Activated naive CD4-positive, alpha-beta T cell treated with anti-CD3 and anti-CD28 coated beads for 36 hours (primary cell): ENCODE data around the gene VWA5B1. TPM values are rescaled to one million over a fixed set of nuclear protein-coding genes. Genes with fewer than 3 reads are reported as not detected.
"Not testable (repeated sequence)": the region's sequence is repeated elsewhere in the genome, so short reads cannot be mapped to it uniquely, and the experiment has no call there.

Experiments
- CTCF ChIA-PET: fragments of 350-600 bp; sonication (Branson Sonifier 250); formaldehyde crosslinking; loops from one replicate; lab custom pipeline; 2021; ENCODE audit warnings: antibody characterized with exemption; lab: Charles Lee
- DNase-seq: peaks from one replicate; pipeline ENCODE4 v3.0.0-alpha.2; 2020
- H3K27ac Mint-ChIP-seq: one replicate; pipeline ENCODE4 v1.8.0; 2021; ENCODE audit warnings: mild to moderate bottlenecking, mixed read lengths
- H3K27me3 Mint-ChIP-seq: one replicate; pipeline ENCODE4 v1.8.0; 2021; ENCODE audit warnings: low read depth, mixed read lengths
- H3K36me3 Mint-ChIP-seq: one replicate; pipeline ENCODE4 v1.8.0; 2021; ENCODE audit warnings: low read depth, mixed read lengths
- H3K4me1 Mint-ChIP-seq: one replicate; pipeline ENCODE4 v1.8.0; 2021; ENCODE audit warnings: low read depth, mixed read lengths
- H3K4me3 Mint-ChIP-seq: one replicate; pipeline ENCODE4 v1.8.0; 2021; ENCODE audit warnings: mild to moderate bottlenecking, moderate library complexity, mixed read lengths
- H3K9me3 Mint-ChIP-seq: one replicate; pipeline ENCODE4 v1.8.0; 2021; ENCODE audit warnings: mixed read lengths
- intact Hi-C: fragments of 100-400 bp; cut with micrococcal nuclease; formaldehyde crosslinking; loops from one replicate; pipeline ENCODE4 v1.15.1; 2023
- total RNA-seq, 2 experiments: library from RNA; stranded (reverse); gene quantifications; one replicate each; pipeline ENCODE4 v1.2.3, GENCODE V29; 2021

Gene VWA5B1
- total RNA-seq, 2 experiments from 2014 or later: not detected

GRCh38 chr1:20266141-20266540 lies 24.5 kb upstream of the VWA5B1 start:
- intact Hi-C loops: no loop called here
- no peaks in the 10 kb centered on the region for H3K4me1 Mint-ChIP-seq
- CTCF ChIA-PET: no interaction called here
- H3K27ac Mint-ChIP-seq: no peak overlapping the region
- DNase-seq: no peak
- no peak overlapping the region for H3K4me3 Mint-ChIP-seq
- H3K27me3 Mint-ChIP-seq: peaks cover 6% of the 10 kb centered on the region
- no peaks in the 10 kb centered on the region for H3K36me3 Mint-ChIP-seq
- H3K9me3 Mint-ChIP-seq: no peaks in the 10 kb centered on the region

DNA sequence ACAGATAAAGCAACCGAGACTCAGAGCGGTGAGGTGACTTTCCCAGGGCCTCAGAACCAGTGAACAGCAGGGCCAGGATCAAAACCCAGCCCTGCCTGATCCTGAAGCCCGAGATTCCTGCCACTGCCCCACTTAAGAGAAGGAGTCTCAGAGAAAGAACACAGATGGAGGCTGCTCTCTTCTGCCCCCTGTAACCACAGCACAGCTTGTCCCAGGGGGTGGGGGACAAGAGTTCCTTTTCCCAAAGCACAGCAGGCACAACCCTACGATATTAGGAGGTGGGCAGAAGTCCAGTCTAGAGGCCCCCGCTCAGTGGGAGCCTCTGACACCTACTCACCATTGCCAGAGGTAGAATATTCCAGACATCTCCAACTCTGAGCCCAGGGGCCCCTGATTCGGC lies 24.0 kb upstream of the VWA5B1 start:
- Mint-ChIP-seq H3K4me1 (no peaks in the 10 kb centered on the region), H3K4me3 (no peak overlapping the region), H3K27me3 (peaks cover 6% of the 10 kb centered on the region), H3K27ac (no peak overlapping the region), H3K9me3 (no peaks in the 10 kb centered on the region), H3K36me3 (no peaks in the 10 kb centered on the region)
- CTCF ChIA-PET: no interaction called here
- intact Hi-C loops: no loop called here
- DNase-seq: no peak

DNA sequence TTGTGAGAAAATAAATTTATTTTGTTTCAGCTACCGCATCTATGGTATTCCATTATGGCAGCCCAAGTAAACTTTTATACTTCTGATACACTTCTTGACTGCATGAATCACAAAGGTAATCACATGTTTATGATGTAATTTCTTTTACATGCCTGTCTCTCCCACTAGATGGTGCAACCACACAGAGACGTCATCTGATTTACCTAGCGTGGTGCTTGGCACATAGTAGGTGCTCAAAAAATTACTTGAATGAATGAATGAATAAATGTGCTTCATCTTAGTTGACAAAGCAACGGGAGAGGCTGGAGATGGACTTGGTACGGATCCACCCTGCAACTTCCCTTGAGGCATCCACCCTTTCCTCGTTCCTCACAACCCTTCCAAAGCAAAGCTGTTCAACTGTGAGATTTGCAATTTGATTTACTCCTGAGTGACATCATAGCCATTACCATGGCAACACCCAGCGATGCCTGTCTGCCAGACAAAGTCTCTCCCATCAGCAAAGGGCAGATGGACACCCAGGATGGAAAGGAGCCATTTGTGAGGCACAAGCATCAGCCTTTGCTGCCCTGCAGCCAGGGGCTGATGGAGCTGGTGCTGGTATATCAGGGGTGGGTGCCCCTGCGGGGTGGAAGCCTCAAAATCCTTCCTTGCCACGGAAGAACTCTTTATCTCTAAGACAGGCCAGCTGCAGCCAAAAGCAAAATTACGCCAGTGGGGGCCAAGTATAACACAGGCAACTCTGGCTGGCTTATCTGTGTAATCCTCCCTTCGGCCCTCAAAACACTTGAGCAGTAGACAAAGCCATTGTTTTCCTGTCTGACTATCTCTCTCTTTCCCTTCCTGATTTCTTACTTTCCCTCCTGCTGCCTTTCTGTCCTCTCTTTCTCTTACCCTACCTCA lies 18.9 kb upstream of the VWA5B1 start:
- Mint-ChIP-seq H3K4me3 (no peak overlapping the region), H3K9me3 (no peaks in the 10 kb centered on the region), H3K27ac (no peak overlapping the region), H3K4me1 (no peaks in the 10 kb centered on the region), H3K27me3 (peaks cover 2% of the 10 kb centered on the region), H3K36me3 (no peaks in the 10 kb centered on the region)
- intact Hi-C loops: no loop called here
- peak; percentile 15 for DNase-seq
- CTCF ChIA-PET: interaction anchor here (0.6 kb wide), 1 partner anchor 156 kb away, joined by 3 read pairs; no protein-coding TSS in a partner anchor

DNA sequence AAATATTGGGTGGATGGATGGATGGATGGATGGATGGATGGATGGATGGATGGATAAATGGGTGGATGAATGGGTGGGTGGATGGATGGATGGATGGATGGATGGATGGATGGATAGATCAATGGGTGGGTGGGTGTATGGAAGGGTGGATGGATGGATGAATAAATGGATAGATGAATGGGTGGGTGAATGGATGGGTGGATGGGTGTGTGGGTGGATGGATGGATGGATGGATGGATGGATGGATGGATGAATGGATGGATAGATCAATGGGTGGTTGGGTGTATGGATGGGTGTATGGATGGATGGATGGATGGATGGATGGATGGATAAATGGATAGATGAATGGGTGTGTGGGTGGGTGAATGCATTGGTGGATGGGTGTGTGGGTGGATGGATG lies 17.0 kb upstream of the VWA5B1 start:
- intact Hi-C loops, H3K4me3 Mint-ChIP-seq, DNase-seq, H3K36me3 Mint-ChIP-seq, CTCF ChIA-PET, H3K27ac Mint-ChIP-seq, H3K27me3 Mint-ChIP-seq, H3K4me1 Mint-ChIP-seq, H3K9me3 Mint-ChIP-seq: not testable (repeated sequence)

DNA sequence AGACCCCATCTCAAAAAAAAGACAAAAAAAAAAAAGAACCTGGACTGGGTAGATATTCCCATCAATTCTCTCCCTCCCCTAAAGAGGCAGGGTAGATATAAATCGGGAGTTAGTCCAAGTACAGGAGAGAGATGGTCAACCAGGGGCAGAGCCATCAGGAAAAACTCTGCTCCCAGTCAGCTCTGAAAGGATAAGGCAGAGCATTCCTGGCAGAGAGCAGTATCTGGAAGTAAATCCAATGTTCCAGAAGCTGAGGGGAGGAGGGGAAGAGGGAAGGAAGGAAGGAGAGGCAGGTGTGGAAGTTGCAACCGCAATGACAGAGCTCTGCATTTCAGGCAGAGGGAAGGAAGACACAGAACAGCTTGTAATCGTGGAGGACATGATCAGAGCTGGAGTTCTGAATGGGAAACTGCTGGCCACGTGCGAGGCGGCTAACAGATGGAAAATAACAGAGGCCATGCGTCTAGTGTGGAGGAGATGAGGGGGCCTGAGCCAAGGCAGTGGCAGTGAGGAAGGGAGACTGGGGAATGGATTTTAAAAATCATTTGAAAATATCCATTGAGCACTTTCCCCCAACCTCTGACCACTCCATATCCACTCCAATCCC lies 15.3 kb upstream of the VWA5B1 start:
- peaks cover under 1% of the 10 kb centered on the region for H3K27me3 Mint-ChIP-seq
- intact Hi-C loops: no loop called here
- no peak overlapping the region for H3K4me3 Mint-ChIP-seq
- no peak for DNase-seq
- CTCF ChIA-PET: no interaction called here
- H3K27ac Mint-ChIP-seq: no peak overlapping the region
- no peaks in the 10 kb centered on the region for H3K9me3 Mint-ChIP-seq
- no peaks in the 10 kb centered on the region for H3K4me1 Mint-ChIP-seq
- no peaks in the 10 kb centered on the region for H3K36me3 Mint-ChIP-seq

GRCh38 chr1:20276485-20277159 lies 14.1 kb upstream of the VWA5B1 start:
- Mint-ChIP-seq H3K36me3 (no peaks in the 10 kb centered on the region), H3K27ac (no peak overlapping the region), H3K9me3 (no peaks in the 10 kb centered on the region), H3K27me3 (no peaks in the 10 kb centered on the region), H3K4me3 (no peak overlapping the region), H3K4me1 (no peaks in the 10 kb centered on the region)
- DNase-seq: no peak
- intact Hi-C loops: no loop called here
- CTCF ChIA-PET: no interaction called here

DNA sequence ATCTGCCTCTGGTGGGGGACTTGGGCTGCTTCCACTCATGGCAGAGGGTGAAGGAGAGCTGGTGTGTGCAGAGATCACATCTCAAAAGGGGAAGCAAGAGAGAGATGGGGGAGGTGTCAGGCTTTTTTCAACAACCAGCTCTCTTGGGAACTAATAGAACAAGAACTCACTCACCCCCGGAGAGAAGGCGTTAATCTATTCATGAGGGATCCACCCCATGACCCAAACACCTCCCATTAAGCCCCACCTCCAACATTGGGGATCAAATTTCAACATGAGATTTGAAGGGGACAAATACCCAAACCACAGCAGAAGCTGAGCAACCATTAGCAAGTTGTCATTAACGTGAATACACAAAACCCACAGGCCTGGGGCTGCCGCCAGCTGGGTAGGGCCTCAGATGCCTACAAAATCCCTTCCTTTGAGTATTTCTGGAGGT lies 12.0 kb upstream of the VWA5B1 start:
- H3K9me3 Mint-ChIP-seq: no peaks in the 10 kb centered on the region
- H3K36me3 Mint-ChIP-seq: no peaks in the 10 kb centered on the region
- H3K27ac Mint-ChIP-seq: no peak overlapping the region
- H3K27me3 Mint-ChIP-seq: peaks cover 6% of the 10 kb centered on the region
- no peaks in the 10 kb centered on the region for H3K4me1 Mint-ChIP-seq
- intact Hi-C loops: no loop called here
- CTCF ChIA-PET: no interaction called here
- no peak overlapping the region for H3K4me3 Mint-ChIP-seq
- no peak for DNase-seq

DNA sequence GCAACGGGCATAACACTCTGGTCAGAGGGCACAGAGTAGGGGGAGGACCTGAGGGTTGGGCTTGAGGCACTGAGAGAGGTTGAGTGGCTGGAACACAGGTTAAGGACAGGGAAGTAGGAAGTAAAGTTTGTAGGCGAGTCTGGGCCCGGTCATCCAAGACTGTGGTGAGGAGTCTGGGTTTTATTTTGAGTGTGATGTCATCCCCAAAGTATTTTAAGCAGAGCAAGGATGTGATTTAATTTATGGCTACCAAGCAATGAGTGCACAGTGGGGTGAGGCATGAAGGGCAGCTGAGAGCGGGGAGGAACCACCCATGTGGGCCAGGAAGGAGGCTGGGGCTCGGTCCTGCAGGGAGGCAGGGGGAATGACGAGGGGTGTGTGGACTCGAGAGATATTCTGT lies 11.2 kb upstream of the VWA5B1 start:
- no peaks in the 10 kb centered on the region for H3K4me1 Mint-ChIP-seq
- peaks cover 6% of the 10 kb centered on the region for H3K27me3 Mint-ChIP-seq
- intact Hi-C loops: no loop called here
- H3K4me3 Mint-ChIP-seq: no peak overlapping the region
- CTCF ChIA-PET: no interaction called here
- DNase-seq: no peak
- H3K27ac Mint-ChIP-seq: no peak overlapping the region
- H3K36me3 Mint-ChIP-seq: no peaks in the 10 kb centered on the region
- H3K9me3 Mint-ChIP-seq: no peaks in the 10 kb centered on the region

DNA sequence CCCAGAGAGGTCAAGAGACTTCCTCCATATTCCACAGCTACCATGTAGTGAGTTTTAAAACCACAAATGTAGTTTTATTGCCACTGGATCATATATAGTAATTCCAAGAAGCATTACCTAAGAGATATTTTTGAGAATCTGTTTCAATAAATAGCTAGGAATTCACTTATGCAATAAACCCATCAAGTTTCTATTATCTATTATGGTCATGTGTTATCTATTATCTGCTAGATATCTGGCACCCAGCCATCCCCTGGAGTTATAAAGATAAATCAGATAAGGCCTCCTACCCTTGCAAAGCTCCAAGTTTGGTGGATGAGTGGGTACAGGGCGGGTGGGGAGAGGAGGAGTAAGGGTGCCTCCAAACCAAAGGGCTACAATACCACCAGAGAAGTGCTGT lies 10.3 kb upstream of the VWA5B1 start:
- CTCF ChIA-PET: no interaction called here
- H3K4me3 Mint-ChIP-seq: no peak overlapping the region
- H3K36me3 Mint-ChIP-seq: no peaks in the 10 kb centered on the region
- H3K27me3 Mint-ChIP-seq: peaks cover 13% of the 10 kb centered on the region
- no peak for DNase-seq
- H3K9me3 Mint-ChIP-seq: peaks cover 5% of the 10 kb centered on the region
- no peak overlapping the region for H3K27ac Mint-ChIP-seq
- intact Hi-C loops: no loop called here
- no peaks in the 10 kb centered on the region for H3K4me1 Mint-ChIP-seq

DNA sequence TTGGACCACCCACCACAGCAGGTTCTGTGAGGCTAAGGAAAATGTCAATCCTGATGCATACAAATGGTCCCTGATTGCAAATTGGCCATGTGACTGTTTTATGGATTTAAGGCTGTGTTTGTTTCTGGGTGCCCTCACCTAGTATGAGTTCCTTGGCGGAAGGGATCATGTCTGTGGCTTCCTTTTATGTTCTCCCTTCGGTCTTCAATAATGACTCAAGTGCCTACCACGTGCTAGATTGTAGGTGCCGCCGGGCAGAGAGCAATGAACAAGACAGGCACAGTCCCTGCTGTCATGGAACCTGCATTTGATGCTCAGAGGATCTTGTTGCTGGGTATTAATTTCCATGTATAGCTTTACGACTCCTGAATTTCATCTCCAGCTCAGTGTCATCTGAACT lies 9.8 kb upstream of the VWA5B1 start:
- no peak for DNase-seq
- Mint-ChIP-seq H3K4me1 (no peaks in the 10 kb centered on the region), H3K36me3 (no peaks in the 10 kb centered on the region), H3K27me3 (peaks cover 13% of the 10 kb centered on the region), H3K4me3 (no peak overlapping the region), H3K27ac (no peak overlapping the region), H3K9me3 (peaks cover 10% of the 10 kb centered on the region)
- CTCF ChIA-PET: no interaction called here
- intact Hi-C loops: no loop called here

DNA sequence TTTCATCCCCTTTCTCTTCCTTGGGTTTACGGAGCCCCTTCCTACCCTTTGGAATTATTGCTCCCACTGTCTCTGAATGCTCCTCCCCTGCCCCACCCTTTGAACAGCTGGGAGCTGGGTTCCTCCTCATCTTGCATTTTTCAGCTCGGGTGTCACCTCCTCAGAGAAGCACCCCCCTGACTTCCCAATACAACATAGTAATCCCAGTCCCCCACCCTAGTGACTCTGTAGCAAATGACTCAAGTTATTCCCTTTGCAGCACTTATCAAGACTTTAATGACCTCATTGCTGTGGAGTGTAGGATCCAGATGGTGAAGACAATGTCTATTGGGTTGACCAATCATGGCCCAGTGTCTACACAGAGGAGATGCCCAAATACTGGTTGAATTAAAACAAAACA lies 8.9 kb upstream of the VWA5B1 start:
- CTCF ChIA-PET: no interaction called here
- Mint-ChIP-seq H3K27ac (no peak overlapping the region), H3K9me3 (peaks cover 10% of the 10 kb centered on the region), H3K27me3 (peaks cover 13% of the 10 kb centered on the region), H3K36me3 (no peaks in the 10 kb centered on the region), H3K4me3 (no peak overlapping the region), H3K4me1 (no peaks in the 10 kb centered on the region)
- intact Hi-C loops: no loop called here
- no peak for DNase-seq

GRCh38 chr1:20282533-20282932 lies 8.1 kb upstream of the VWA5B1 start:
- CTCF ChIA-PET: no interaction called here
- H3K36me3 Mint-ChIP-seq: no peaks in the 10 kb centered on the region
- H3K4me3 Mint-ChIP-seq: no peak overlapping the region
- intact Hi-C loops: no loop called here
- H3K9me3 Mint-ChIP-seq: peaks cover 10% of the 10 kb centered on the region
- H3K27ac Mint-ChIP-seq: no peak overlapping the region
- no peak for DNase-seq
- H3K4me1 Mint-ChIP-seq: no peaks in the 10 kb centered on the region
- peaks cover 13% of the 10 kb centered on the region for H3K27me3 Mint-ChIP-seq
